Measurements from ENCODE around the gene SH2B2. TPM values are rescaled to one million over a fixed set of nuclear protein-coding genes. Genes with fewer than 3 reads are reported as not detected.

The SH2B2 gene
- total and polyA plus RNA-seq, 3 donors from 2014 or later, result 4.6 to 26.6 (median 22.8) TPM

- no peak overlapping the region for H3K4me3 ChIP-seq
- peaks cover 13% of the 10 kb centered on the region for H3K4me1 ChIP-seq
- no peak overlapping the region for H3K27ac ChIP-seq
- DNase-seq, result no peak
- no peaks in the 10 kb centered on the region for H3K9me3 ChIP-seq
- intact Hi-C loops (cut with DNase I; ENCODE audit: low total_unique reads), result no loop called here
- no peak for TF ChIP-seq CTCF (IDR thresholded peaks at IDR 0.05)
- no peak for TF ChIP-seq POLR2A (IDR thresholded peaks at IDR 0.05)
- no peaks in the 10 kb centered on the region for H3K27me3 ChIP-seq
- WGBS, 2 donors, result 53 to 61% methylated on average over 10 of the region's 10 CpGs
- H3K36me3 ChIP-seq (ENCODE audit: low read depth, missing control alignments), result no peaks in the 10 kb centered on the region
Observed at GRCh38 chr7:102288285-102288930, 1.7 kb downstream of the SH2B2 start.

GRCh38 chr7:102289057-102289456 is 2.4 kb downstream of the SH2B2 start:
- Histone ChIP-seq H3K4me1 (peaks cover 13% of the 10 kb centered on the region), H3K27me3 (no peaks in the 10 kb centered on the region), H3K27ac (no peak overlapping the region), H3K36me3 (ENCODE audit: low read depth, missing control alignments) (no peaks in the 10 kb centered on the region), H3K9me3 (no peaks in the 10 kb centered on the region), H3K4me3 (no peak overlapping the region)
- TF ChIP-seq CTCF (IDR thresholded peaks at IDR 0.05) (no peak), POLR2A (IDR thresholded peaks at IDR 0.05) (no peak)
- WGBS, 2 donors, result 79 to 81% methylated on average over 7 to 9 of the region's 9 CpGs
- intact Hi-C loops (cut with DNase I; ENCODE audit: low total_unique reads), result no loop called here
- DNase-seq, result no peak

- no peak overlapping the region for H3K27ac ChIP-seq
- intact Hi-C loops (cut with DNase I; ENCODE audit: low total_unique reads), result no loop called here
- TF ChIP-seq POLR2A (IDR thresholded peaks at IDR 0.05), result no peak
- no peak for TF ChIP-seq CTCF (IDR thresholded peaks at IDR 0.05)
- no peak overlapping the region for H3K4me3 ChIP-seq
- 71 to 86% methylated on average over 12 to 18 of the region's 18 CpGs for WGBS, 2 donors
- H3K9me3 ChIP-seq, result no peaks in the 10 kb centered on the region
- H3K27me3 ChIP-seq, result no peaks in the 10 kb centered on the region
- peaks cover 6% of the 10 kb centered on the region for H3K4me1 ChIP-seq
- no peak for DNase-seq
- H3K36me3 ChIP-seq (ENCODE audit: low read depth, missing control alignments), result no peaks in the 10 kb centered on the region
Observed at GRCh38 chr7:102291056-102291915, 4.6 kb downstream of the SH2B2 start.

GRCh38 chr7:102291916-102292267 is 5.2 kb downstream of the SH2B2 start:
- WGBS, 2 donors, result 90% methylated on average over 2 of the region's 2 CpGs
- no peak overlapping the region for H3K27ac ChIP-seq
- H3K4me1 ChIP-seq, result peaks cover 5% of the 10 kb centered on the region
- no peaks in the 10 kb centered on the region for H3K9me3 ChIP-seq
- H3K36me3 ChIP-seq (ENCODE audit: low read depth, missing control alignments), result no peaks in the 10 kb centered on the region
- TF ChIP-seq POLR2A (IDR thresholded peaks at IDR 0.05), result no peak
- TF ChIP-seq CTCF (IDR thresholded peaks at IDR 0.05), result no peak
- H3K4me3 ChIP-seq, result no peak overlapping the region
- DNase-seq, result no peak
- intact Hi-C loops (cut with DNase I; ENCODE audit: low total_unique reads), result no loop called here
- no peaks in the 10 kb centered on the region for H3K27me3 ChIP-seq
